Measurements from ENCODE around the gene SUFU. TPM values are rescaled to one million over a fixed set of nuclear protein-coding genes. Genes with fewer than 3 reads are reported as not detected.

Gene SUFU
- total RNA-seq, 4 donors from 2014 or later, result 5.3 to 10.0 (median 8.6) TPM

- H3K27ac ChIP-seq, result no peak overlapping the region
- WGBS, 2 donors (ENCODE audit: low coverage in 1 of 2), result 96 to 100% methylated on average over 2 to 6 of the region's 7 CpGs
- TF ChIP-seq POLR2AphosphoS5 (IDR thresholded peaks at IDR 0.05) (no peak), EP300 (IDR thresholded peaks at IDR 0.05) (no peak), CTCF (IDR thresholded peaks at IDR 0.05) (no peak), POLR2A (IDR thresholded peaks at IDR 0.05) (no peak)
- peaks cover 0 to 4% (median 0%) of the 10 kb centered on the region in 3 donors for H3K4me1 ChIP-seq
- H3K36me3 ChIP-seq, result peaks cover 0 to 6% of the 10 kb centered on the region in 2 donors
- no peak overlapping the region for H3K4me3 ChIP-seq
- H3K9me3 ChIP-seq, result no peaks in the 10 kb centered on the region
- H3K27me3 ChIP-seq, result no peaks in the 10 kb centered on the region
- ATAC-seq, result no peak
These were observed 31.8 kb downstream of the SUFU start for GRCh38 chr10:102535481-102536147.

- H3K27ac ChIP-seq, result no peak overlapping the region
- no peak for TF ChIP-seq POLR2AphosphoS5 (IDR thresholded peaks at IDR 0.05)
- H3K9me3 ChIP-seq, result no peaks in the 10 kb centered on the region
- no peaks in the 10 kb centered on the region for H3K27me3 ChIP-seq
- peaks cover 0 to 4% (median 0%) of the 10 kb centered on the region in 3 donors for H3K4me1 ChIP-seq
- ATAC-seq, result no peak
- H3K4me3 ChIP-seq, result no peak overlapping the region
- peaks cover 0 to 3% of the 10 kb centered on the region in 2 donors for H3K36me3 ChIP-seq
These were observed 33.6 kb downstream of the SUFU start for GRCh38 chr10:102537367-102537766.

- Histone ChIP-seq H3K36me3 (no peaks in the 10 kb centered on the region), H3K27ac (no peak overlapping the region), H3K9me3 (no peaks in the 10 kb centered on the region), H3K4me1 (peaks cover 0 to 4% (median 0%) of the 10 kb centered on the region in 3 donors), H3K27me3 (no peaks in the 10 kb centered on the region), H3K4me3 (no peak overlapping the region)
- 91 to 97% methylated on average over 1 to 2 of the region's 2 CpGs for WGBS, 2 donors (ENCODE audit: low coverage in 1 of 2)
- no peak for ATAC-seq
- no peak for TF ChIP-seq POLR2A (IDR thresholded peaks at IDR 0.05)
- TF ChIP-seq POLR2AphosphoS5 (IDR thresholded peaks at IDR 0.05), result no peak
- TF ChIP-seq CTCF (IDR thresholded peaks at IDR 0.05), result no peak
- TF ChIP-seq EP300 (IDR thresholded peaks at IDR 0.05), result no peak
These were observed 34.2 kb downstream of the SUFU start for GRCh38 chr10:102537948-102538347.

GRCh38 chr10:102538811-102539210, 35.0 kb downstream of the SUFU start:
- Histone ChIP-seq H3K4me3 (no peak overlapping the region), H3K27ac (no peak overlapping the region), H3K9me3 (no peaks in the 10 kb centered on the region), H3K4me1 (peaks cover 0 to 4% (median 0%) of the 10 kb centered on the region in 3 donors), H3K36me3 (no peaks in the 10 kb centered on the region), H3K27me3 (no peaks in the 10 kb centered on the region)
- TF ChIP-seq POLR2AphosphoS5 (IDR thresholded peaks at IDR 0.05) (no peak), EP300 (IDR thresholded peaks at IDR 0.05) (no peak), POLR2A (IDR thresholded peaks at IDR 0.05) (no peak), CTCF (IDR thresholded peaks at IDR 0.05) (no peak)
- no peak for ATAC-seq
- WGBS, 2 donors (ENCODE audit: low coverage in 1 of 2), result 93 to 100% methylated on average over 1 to 2 of the region's 2 CpGs

- peaks cover 0 to 4% (median 0%) of the 10 kb centered on the region in 3 donors for H3K4me1 ChIP-seq
- H3K4me3 ChIP-seq, result no peak overlapping the region
- 85% methylated on average over 1 of the region's 1 CpG; no CpG with 5 or more reads in 1 of the 2 donors for WGBS, 2 donors (ENCODE audit: low coverage in 1 of 2)
- no peak for TF ChIP-seq EP300 (IDR thresholded peaks at IDR 0.05)
- no peak for TF ChIP-seq POLR2AphosphoS5 (IDR thresholded peaks at IDR 0.05)
- TF ChIP-seq CTCF (IDR thresholded peaks at IDR 0.05), result no peak
- ATAC-seq, result no peak
- no peaks in the 10 kb centered on the region for H3K9me3 ChIP-seq
- no peaks in the 10 kb centered on the region for H3K27me3 ChIP-seq
- H3K36me3 ChIP-seq, result no peaks in the 10 kb centered on the region
- H3K27ac ChIP-seq, result no peak overlapping the region
These were observed 36.3 kb downstream of the SUFU start for GRCh38 chr10:102540023-102540422.

Measured in gastroesophageal sphincter (tissue), 4 donors.